Osteoblast (primary cell): ENCODE results near the gene HAGHL. TPM values are rescaled to one million over a fixed set of nuclear protein-coding genes. Genes with fewer than 3 reads are reported as not detected.
"Not testable (repeated sequence)": the region's sequence is repeated elsewhere in the genome, so short reads cannot be mapped to it uniquely, and the experiment has no call there.

ENCODE experiments used
- DNase-seq: peaks from one replicate; pipeline ENCODE4 v3.0.0; 2011; ENCODE audit warnings: low spot score, mixed read lengths; ENCODE audit not compliant: insufficient read length; ENCODE audit errors: missing footprints
- H2AFZ ChIP-seq: 2 replicates; pipeline ENCODE4 v1.6.0; 2011; ENCODE audit warnings: mild to moderate bottlenecking, low read length
- H3K27ac ChIP-seq: 2 replicates; pipeline ENCODE4 v1.5.1; 2011; ENCODE audit warnings: mild to moderate bottlenecking, low read depth, low read length, moderate library complexity
- H3K27me3 ChIP-seq: 2 replicates; pipeline ENCODE4 v1.6.0; 2012; ENCODE audit warnings: mild to moderate bottlenecking, control low read depth, inconsistent platforms, low read length, moderate library complexity; ENCODE audit not compliant: insufficient read depth
- H3K36me3 ChIP-seq: 2 replicates; pipeline ENCODE4 v1.5.1; 2011; ENCODE audit warnings: mild to moderate bottlenecking, low read length, control low read depth, moderate library complexity; ENCODE audit not compliant: insufficient read depth
- H3K4me1 ChIP-seq: 2 replicates; pipeline ENCODE4 v1.5.1; 2011; ENCODE audit warnings: mild to moderate bottlenecking, low read length, control low read depth, moderate library complexity; ENCODE audit not compliant: insufficient read depth
- H3K4me2 ChIP-seq: 2 replicates; pipeline ENCODE4 v1.6.0; 2011; ENCODE audit warnings: mild to moderate bottlenecking, low read length; ENCODE audit not compliant: insufficient read depth
- H3K4me3 ChIP-seq: fragments of 200-600 bp; sonication (generic); 3 replicates; pipeline ENCODE4 v1.5.1; 2012; ENCODE audit warnings: mild to moderate bottlenecking, low read length, inconsistent platforms; ENCODE audit not compliant: insufficient read depth
- H3K79me2 ChIP-seq: 2 replicates; pipeline ENCODE4 v1.6.0; 2012; ENCODE audit warnings: mild to moderate bottlenecking, low read length, control low read depth, inconsistent platforms; ENCODE audit not compliant: insufficient read depth
- H3K9me3 ChIP-seq: 2 replicates; pipeline ENCODE4 v1.5.1; 2011; ENCODE audit warnings: low read depth, low read length, control low read depth
- H4K20me1 ChIP-seq: 2 replicates; pipeline ENCODE4 v1.6.0; 2012; ENCODE audit warnings: mild to moderate bottlenecking, low read length, control low read depth; ENCODE audit not compliant: insufficient read depth
- total RNA-seq: library from RNA; depleted of rRNA; stranded (reverse); fragments of >200 nt; gene quantifications from 2 replicates; pipeline ENCODE4 v1.2.3, GENCODE V29; 2012
- TF ChIP-seq, protein P1 (sequence below): IDR thresholded peaks from 2 replicates; pipeline ENCODE4 v1.5.1; 2011; ENCODE audit warnings: mild to moderate bottlenecking, low read depth, low read length, moderate library complexity; ENCODE audit errors: extremely low read depth

HAGHL gene
- total RNA-seq, 1 donor = 16.3 TPM

GRCh38 chr16:774086-775001 is 47.4 kb downstream of the HAGHL start:
- H3K27ac ChIP-seq = no peak overlapping the region
- no peak overlapping the region for H2AFZ ChIP-seq
- H3K4me1 ChIP-seq = no peaks in the 10 kb centered on the region
- H3K36me3 ChIP-seq = no peaks in the 10 kb centered on the region
- H4K20me1 ChIP-seq = no peaks in the 10 kb centered on the region
- no peaks in the 10 kb centered on the region for H3K9me3 ChIP-seq
- DNase-seq = no peak
- no peak overlapping the region for H3K4me3 ChIP-seq
- H3K27me3 ChIP-seq = no peaks in the 10 kb centered on the region
- no peaks in the 10 kb centered on the region for H3K79me2 ChIP-seq
- no peak overlapping the region for H3K4me2 ChIP-seq
- TF ChIP-seq, protein P1, sequence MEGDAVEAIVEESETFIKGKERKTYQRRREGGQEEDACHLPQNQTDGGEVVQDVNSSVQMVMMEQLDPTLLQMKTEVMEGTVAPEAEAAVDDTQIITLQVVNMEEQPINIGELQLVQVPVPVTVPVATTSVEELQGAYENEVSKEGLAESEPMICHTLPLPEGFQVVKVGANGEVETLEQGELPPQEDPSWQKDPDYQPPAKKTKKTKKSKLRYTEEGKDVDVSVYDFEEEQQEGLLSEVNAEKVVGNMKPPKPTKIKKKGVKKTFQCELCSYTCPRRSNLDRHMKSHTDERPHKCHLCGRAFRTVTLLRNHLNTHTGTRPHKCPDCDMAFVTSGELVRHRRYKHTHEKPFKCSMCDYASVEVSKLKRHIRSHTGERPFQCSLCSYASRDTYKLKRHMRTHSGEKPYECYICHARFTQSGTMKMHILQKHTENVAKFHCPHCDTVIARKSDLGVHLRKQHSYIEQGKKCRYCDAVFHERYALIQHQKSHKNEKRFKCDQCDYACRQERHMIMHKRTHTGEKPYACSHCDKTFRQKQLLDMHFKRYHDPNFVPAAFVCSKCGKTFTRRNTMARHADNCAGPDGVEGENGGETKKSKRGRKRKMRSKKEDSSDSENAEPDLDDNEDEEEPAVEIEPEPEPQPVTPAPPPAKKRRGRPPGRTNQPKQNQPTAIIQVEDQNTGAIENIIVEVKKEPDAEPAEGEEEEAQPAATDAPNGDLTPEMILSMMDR = no peak

GRCh38 chr16:775236-775796 is 48.4 kb downstream of the HAGHL start:
- Histone ChIP-seq H4K20me1 (no peaks in the 10 kb centered on the region), H3K79me2 (no peaks in the 10 kb centered on the region), H3K4me2 (no peak overlapping the region), H3K27ac (no peak overlapping the region), H3K36me3 (no peaks in the 10 kb centered on the region), H2AFZ (no peak overlapping the region), H3K9me3 (no peaks in the 10 kb centered on the region), H3K4me1 (no peaks in the 10 kb centered on the region), H3K4me3 (no peak overlapping the region), H3K27me3 (no peaks in the 10 kb centered on the region)
- DNase-seq = no peak
- TF ChIP-seq, protein P1 = no peak

- not testable (repeated sequence) for H3K36me3 ChIP-seq, H3K4me3 ChIP-seq, H3K4me1 ChIP-seq
These were observed 49.4 kb downstream of the HAGHL start for GRCh38 chr16:776298-776697.

GRCh38 chr16:776824-777223 is 49.9 kb downstream of the HAGHL start:
- Histone ChIP-seq H4K20me1 (no peaks in the 10 kb centered on the region), H3K79me2 (no peaks in the 10 kb centered on the region), H3K36me3 (no peaks in the 10 kb centered on the region), H2AFZ (no peak overlapping the region), H3K4me3 (no peak overlapping the region), H3K27me3 (peaks cover 3% of the 10 kb centered on the region), H3K4me2 (no peak overlapping the region), H3K9me3 (no peaks in the 10 kb centered on the region), H3K4me1 (no peaks in the 10 kb centered on the region), H3K27ac (no peak overlapping the region)
- TF ChIP-seq, protein P1 = no peak
- no peak for DNase-seq

More at GRCh38 chr16:776298-776697, 49.4 kb downstream of the HAGHL start:
- not testable (repeated sequence) for H2AFZ ChIP-seq, DNase-seq, H3K27ac ChIP-seq, H3K27me3 ChIP-seq, H4K20me1 ChIP-seq, H3K4me2 ChIP-seq, H3K9me3 ChIP-seq, H3K79me2 ChIP-seq
